HL-60 (cell line): ENCODE data around the gene SLC22A25.

Experiments used
- CTCF ChIP-seq: IDR thresholded peaks from one replicate; pipeline ENCODE4 v1.5.1; 2011; ENCODE audit warnings: low read length, control low read depth, inconsistent platforms; ENCODE audit not compliant: insufficient read depth
- GABPA ChIP-seq: IDR thresholded peaks from 2 replicates; pipeline ENCODE4 v1.6.1; 2012; ENCODE audit warnings: low read depth
- POLR2AphosphoS5 ChIP-seq: IDR thresholded peaks from 2 replicates; pipeline ENCODE4 v1.6.1; 2012; ENCODE audit warnings: low read depth

GRCh38 chr11:63243533-63243932 is at the start of gene SLC22A25:
- no peak for TF ChIP-seq CTCF
- no peak for TF ChIP-seq POLR2AphosphoS5
- no peak for TF ChIP-seq GABPA
